ENCODE data around the gene TLK1.

TLK1 gene

GRCh38 chr2:171181064-171182049, 20.7 kb upstream of the TLK1 start:
- peak overlapping the region; percentile 32 for H3K27ac ChIP-seq
- TF ChIP-seq ZFX (IDR thresholded peaks at IDR 0.05; ENCODE audit: borderline replicate concordance) = no peak
- no peak for TF ChIP-seq CTCF (IDR thresholded peaks at IDR 0.05)

- TF ChIP-seq CTCF (IDR thresholded peaks at IDR 0.05) (no peak), ZFX (IDR thresholded peaks at IDR 0.05; ENCODE audit: borderline replicate concordance) (no peak)
- H3K27ac ChIP-seq = no peak overlapping the region
Observed at GRCh38 chr2:171180229-171180930, 19.7 kb upstream of the TLK1 start.

- TF ChIP-seq ZFX (IDR thresholded peaks at IDR 0.05; ENCODE audit: borderline replicate concordance) = no peak
- no peak for TF ChIP-seq CTCF (IDR thresholded peaks at IDR 0.05)
- no peak overlapping the region for H3K27ac ChIP-seq
Observed at GRCh38 chr2:171178993-171179392, 18.3 kb upstream of the TLK1 start.

- no peak overlapping the region for H3K27ac ChIP-seq
- TF ChIP-seq CTCF (IDR thresholded peaks at IDR 0.05) = no peak
Observed at GRCh38 chr2:171176516-171176915, 15.8 kb upstream of the TLK1 start.

GRCh38 chr2:171174075-171174474, 13.4 kb upstream of the TLK1 start:
- TF ChIP-seq ZFX (IDR thresholded peaks at IDR 0.05; ENCODE audit: borderline replicate concordance) (no peak), CTCF (IDR thresholded peaks at IDR 0.05) (no peak)

GRCh38 chr2:171173087-171173486, 12.4 kb upstream of the TLK1 start:
- no peak overlapping the region for H3K27ac ChIP-seq
- TF ChIP-seq ZFX (IDR thresholded peaks at IDR 0.05; ENCODE audit: borderline replicate concordance) (no peak), CTCF (IDR thresholded peaks at IDR 0.05) (no peak)

More at GRCh38 chr2:171174075-171174474, 13.4 kb upstream of the TLK1 start:
- H3K27ac ChIP-seq = no peak overlapping the region

- no peak for TF ChIP-seq CTCF (IDR thresholded peaks at IDR 0.05)
- no peak for TF ChIP-seq ZFX (IDR thresholded peaks at IDR 0.05; ENCODE audit: borderline replicate concordance)
- no peak overlapping the region for H3K27ac ChIP-seq
Observed at GRCh38 chr2:171171808-171172207, 11.1 kb upstream of the TLK1 start.

Data from 22Rv1 (cell line).